ENCODE results near the gene RFLNA. TPM values are rescaled to one million over a fixed set of nuclear protein-coding genes. Genes with fewer than 3 reads are reported as not detected.

Gene RFLNA
- total RNA-seq, 1 donor from 2014 or later = 1.4 TPM

DNA sequence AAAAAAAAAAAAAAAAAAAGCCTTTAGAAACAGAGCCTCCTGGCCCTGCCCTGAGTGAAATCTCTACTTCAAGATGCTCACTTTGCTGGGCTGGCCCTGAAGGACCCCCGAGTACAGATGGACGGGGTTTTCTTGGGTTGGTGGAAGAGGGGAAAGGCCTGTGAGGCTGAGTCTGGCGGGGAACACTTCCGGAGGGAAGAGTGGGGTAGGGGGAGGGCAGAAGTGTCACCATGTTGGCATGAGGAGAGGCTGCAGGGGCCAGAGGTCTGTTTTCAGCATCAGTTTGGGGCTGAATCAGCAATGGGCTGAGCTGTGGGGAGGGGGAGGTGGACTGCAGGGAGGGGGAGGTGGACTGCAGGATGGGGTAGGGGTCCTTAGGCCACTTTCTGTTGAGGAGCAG, 15.3 kb downstream of the RFLNA start:
- Histone ChIP-seq H3F3A (ENCODE audit: low read depth) (no peaks in the 10 kb centered on the region), H3K4me2 (no peak overlapping the region), H3K9ac (no peak overlapping the region), H3K36me3 (no peaks in the 10 kb centered on the region), H3K27me3 (no peaks in the 10 kb centered on the region), H3K4me1 (no peaks in the 10 kb centered on the region), H3K4me3 (no peak overlapping the region), H3K79me2 (ENCODE audit: low read depth) (no peaks in the 10 kb centered on the region), H3K9me3 (ENCODE audit: low read depth) (no peaks in the 10 kb centered on the region), H4K20me1 (ENCODE audit: low read depth) (no peaks in the 10 kb centered on the region), H3K27ac (no peak overlapping the region), H2AFZ (replicated peaks) (no peak overlapping the region)
- TF ChIP-seq EZH2 (IDR thresholded peaks at IDR 0.05) (no peak), EZH2phosphoT487 (IDR thresholded peaks at IDR 0.05) (no peak)
- TF ChIP-seq, protein P1, sequence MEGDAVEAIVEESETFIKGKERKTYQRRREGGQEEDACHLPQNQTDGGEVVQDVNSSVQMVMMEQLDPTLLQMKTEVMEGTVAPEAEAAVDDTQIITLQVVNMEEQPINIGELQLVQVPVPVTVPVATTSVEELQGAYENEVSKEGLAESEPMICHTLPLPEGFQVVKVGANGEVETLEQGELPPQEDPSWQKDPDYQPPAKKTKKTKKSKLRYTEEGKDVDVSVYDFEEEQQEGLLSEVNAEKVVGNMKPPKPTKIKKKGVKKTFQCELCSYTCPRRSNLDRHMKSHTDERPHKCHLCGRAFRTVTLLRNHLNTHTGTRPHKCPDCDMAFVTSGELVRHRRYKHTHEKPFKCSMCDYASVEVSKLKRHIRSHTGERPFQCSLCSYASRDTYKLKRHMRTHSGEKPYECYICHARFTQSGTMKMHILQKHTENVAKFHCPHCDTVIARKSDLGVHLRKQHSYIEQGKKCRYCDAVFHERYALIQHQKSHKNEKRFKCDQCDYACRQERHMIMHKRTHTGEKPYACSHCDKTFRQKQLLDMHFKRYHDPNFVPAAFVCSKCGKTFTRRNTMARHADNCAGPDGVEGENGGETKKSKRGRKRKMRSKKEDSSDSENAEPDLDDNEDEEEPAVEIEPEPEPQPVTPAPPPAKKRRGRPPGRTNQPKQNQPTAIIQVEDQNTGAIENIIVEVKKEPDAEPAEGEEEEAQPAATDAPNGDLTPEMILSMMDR (IDR thresholded peaks at IDR 0.05) = no peak
- Mint-ChIP-seq H3K27ac (no peak overlapping the region), H3K27me3 (ENCODE audit: insufficient read depth, low read depth) (peaks cover 2% of the 10 kb centered on the region), H3K4me3 (no peak overlapping the region), H3K9me3 (peaks cover 2% of the 10 kb centered on the region), H3K36me3 (peaks cover 3% of the 10 kb centered on the region), H3K4me1 (peaks cover 5% of the 10 kb centered on the region)
- DNase-seq (ENCODE audit: low spot score) = no peak

DNA sequence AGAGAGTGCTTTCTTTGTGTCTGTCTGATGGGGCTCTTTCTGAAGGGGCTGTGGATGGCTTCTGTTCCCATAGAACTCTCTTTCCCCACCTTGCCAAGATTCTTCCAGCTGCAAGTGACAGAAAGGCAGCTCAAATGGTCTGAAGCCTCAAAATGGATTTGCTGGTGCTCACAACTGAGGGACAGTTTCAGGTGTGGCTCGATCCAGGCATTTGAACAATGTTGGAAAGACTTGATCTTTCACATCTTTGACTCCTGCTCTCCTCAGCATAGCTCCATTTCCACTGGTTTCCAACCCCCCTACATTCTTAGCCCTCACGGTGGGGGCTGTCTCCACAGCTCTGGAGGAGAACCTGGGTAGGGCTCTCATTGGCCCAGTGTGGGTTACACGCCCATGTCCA, 15.9 kb downstream of the RFLNA start:
- peaks cover 7% of the 10 kb centered on the region for H3K4me1 Mint-ChIP-seq

DNA sequence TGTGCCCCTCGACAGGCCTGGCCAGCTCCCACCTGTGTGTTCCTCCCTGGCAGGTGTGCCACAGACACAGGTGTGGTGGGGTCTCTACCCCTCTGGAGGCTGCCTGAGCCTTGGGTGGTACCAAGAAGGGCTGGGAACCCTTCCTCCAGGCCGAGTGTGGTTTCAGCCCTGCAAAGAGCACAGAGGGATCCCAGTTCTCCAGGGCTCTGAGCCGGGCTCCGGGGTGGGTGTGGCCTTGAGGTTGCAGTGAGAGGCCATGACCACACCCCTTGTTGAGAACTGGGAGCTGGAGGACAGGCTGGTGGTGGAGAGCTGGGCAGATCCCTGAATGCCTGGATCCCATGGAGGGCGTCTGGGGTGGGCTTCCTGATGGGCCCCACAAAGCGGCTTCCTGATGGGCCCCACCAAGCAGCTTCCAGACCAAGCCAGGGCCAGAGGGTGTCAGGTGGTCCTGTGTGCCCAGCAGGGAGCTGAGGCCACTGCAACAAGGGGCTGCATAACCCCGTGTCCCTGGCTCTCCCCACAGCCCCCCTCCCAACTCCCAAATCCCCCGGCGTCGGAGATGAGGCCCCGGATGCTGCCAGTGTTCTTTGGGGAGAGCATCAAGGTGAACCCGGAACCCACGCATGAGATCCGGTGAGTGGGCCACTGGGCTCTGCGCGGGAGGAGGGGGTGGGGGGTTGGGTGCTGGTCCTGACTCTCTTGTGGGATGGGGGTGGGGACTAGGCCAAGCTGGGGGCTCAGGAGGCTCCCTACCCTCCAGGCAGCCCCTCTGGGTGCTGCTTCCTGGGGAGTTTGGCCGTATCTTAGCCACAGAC, 16.6 kb downstream of the RFLNA start:
- Mint-ChIP-seq H3K9me3 (peaks cover 2% of the 10 kb centered on the region), H3K4me1 (peaks cover 13% of the 10 kb centered on the region), H3K27me3 (ENCODE audit: insufficient read depth, low read depth) (peaks cover 2% of the 10 kb centered on the region), H3K27ac (no peak overlapping the region), H3K4me3 (no peak overlapping the region), H3K36me3 (peaks cover 3% of the 10 kb centered on the region)
- Histone ChIP-seq H3K27ac (no peak overlapping the region), H2AFZ (replicated peaks) (no peak overlapping the region), H3K4me1 (no peaks in the 10 kb centered on the region), H3K79me2 (ENCODE audit: low read depth) (no peaks in the 10 kb centered on the region), H3K4me3 (no peak overlapping the region), H3K27me3 (no peaks in the 10 kb centered on the region), H4K20me1 (ENCODE audit: low read depth) (no peaks in the 10 kb centered on the region), H3F3A (ENCODE audit: low read depth) (no peaks in the 10 kb centered on the region), H3K36me3 (no peaks in the 10 kb centered on the region), H3K9ac (no peak overlapping the region), H3K9me3 (ENCODE audit: low read depth) (no peaks in the 10 kb centered on the region), H3K4me2 (no peak overlapping the region)
- no peak for DNase-seq (ENCODE audit: low spot score)
- no peak for TF ChIP-seq EZH2phosphoT487 (IDR thresholded peaks at IDR 0.05)
- TF ChIP-seq, protein P1 (IDR thresholded peaks at IDR 0.05) = no peak

More for the DNA sequence above, 15.9 kb downstream of the RFLNA start:
- Histone ChIP-seq H3K4me3 (no peak overlapping the region), H3K9me3 (ENCODE audit: low read depth) (no peaks in the 10 kb centered on the region), H3K79me2 (ENCODE audit: low read depth) (no peaks in the 10 kb centered on the region), H4K20me1 (ENCODE audit: low read depth) (no peaks in the 10 kb centered on the region), H3K9ac (no peak overlapping the region), H3K4me1 (no peaks in the 10 kb centered on the region), H3F3A (ENCODE audit: low read depth) (no peaks in the 10 kb centered on the region), H2AFZ (replicated peaks) (no peak overlapping the region), H3K36me3 (no peaks in the 10 kb centered on the region), H3K27ac (no peak overlapping the region), H3K4me2 (no peak overlapping the region), H3K27me3 (no peaks in the 10 kb centered on the region)
- H3K9me3 Mint-ChIP-seq = peaks cover 2% of the 10 kb centered on the region
- H3K4me3 Mint-ChIP-seq = no peak overlapping the region
- H3K36me3 Mint-ChIP-seq = peaks cover 3% of the 10 kb centered on the region
- no peak for DNase-seq (ENCODE audit: low spot score)
- TF ChIP-seq, protein P1 (IDR thresholded peaks at IDR 0.05) = no peak
- TF ChIP-seq EZH2 (IDR thresholded peaks at IDR 0.05) = no peak
- no peak for TF ChIP-seq EZH2phosphoT487 (IDR thresholded peaks at IDR 0.05)
- H3K27ac Mint-ChIP-seq = no peak overlapping the region
- H3K27me3 Mint-ChIP-seq (ENCODE audit: insufficient read depth, low read depth) = peaks cover 2% of the 10 kb centered on the region
